NT2/D1 (cell line): Measurements from ENCODE around the gene GTF2F1.

Experiments used
- SUZ12 ChIP-seq: IDR thresholded peaks from 2 replicates; pipeline ENCODE4 v1.6.1; 2011; ENCODE audit not compliant: insufficient read length, insufficient read depth; ENCODE audit errors: extremely low read depth
- YY1 ChIP-seq: IDR thresholded peaks from 2 replicates; pipeline ENCODE4 v1.6.1; 2011; ENCODE audit not compliant: insufficient read length, insufficient read depth
- ZNF274 ChIP-seq: IDR thresholded peaks from 2 replicates; pipeline ENCODE4 v1.6.1; 2011; ENCODE audit warnings: mild to moderate bottlenecking, low read depth, low read length

DNA sequence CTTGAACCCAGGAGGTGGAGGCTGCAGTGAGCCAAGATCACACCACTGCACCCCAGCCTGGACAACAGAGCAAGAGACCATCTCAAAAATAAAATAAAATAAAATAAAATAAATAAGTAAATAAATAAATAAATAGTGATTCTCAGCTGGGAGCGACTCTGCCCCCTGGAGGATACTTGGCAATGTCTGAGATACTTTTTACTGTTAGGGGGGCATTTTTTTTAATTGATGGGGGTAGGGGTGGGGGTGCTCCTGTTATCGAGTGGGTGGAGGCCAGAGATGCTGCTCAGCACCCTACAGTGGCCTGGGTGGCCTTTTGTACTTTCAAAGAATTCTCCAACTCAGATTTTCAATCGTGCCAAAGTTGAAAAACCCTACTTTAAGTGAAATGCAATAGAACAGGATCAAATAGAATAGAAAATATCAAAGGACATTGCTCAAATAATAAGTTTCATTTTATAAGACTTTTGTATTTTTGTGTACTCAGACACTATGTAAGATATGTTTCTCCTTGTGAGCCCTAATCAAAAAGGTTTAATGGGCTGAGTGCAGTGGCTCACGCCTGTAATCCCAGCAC lies 38.8 kb downstream of the GTF2F1 start:
- TF ChIP-seq YY1: no peak
- no peak for TF ChIP-seq ZNF274
- no peak for TF ChIP-seq SUZ12
